ENCODE results near the gene KRT74.

Gene KRT74

GRCh38 chr12:52584156-52584682, 10.6 kb upstream of the KRT74 start:
- CTCF ChIA-PET: interaction anchor here (0.6 to 18.8 kb wide), 15 partner anchors 8 to 692 kb away, joined by 3 to 467 read pairs (median 4); partner anchors contain the start of gene KRT74
- POLR2A ChIA-PET: no interaction called here
- H3K4me3 ChIP-seq (ENCODE audit: control insufficient read depth in 1 of 7, extremely low read depth in 1 of 7, insufficient read depth in 4 of 7, low read depth in 2 of 7, low read length in 6 of 7): no peak overlapping the region

DNA sequence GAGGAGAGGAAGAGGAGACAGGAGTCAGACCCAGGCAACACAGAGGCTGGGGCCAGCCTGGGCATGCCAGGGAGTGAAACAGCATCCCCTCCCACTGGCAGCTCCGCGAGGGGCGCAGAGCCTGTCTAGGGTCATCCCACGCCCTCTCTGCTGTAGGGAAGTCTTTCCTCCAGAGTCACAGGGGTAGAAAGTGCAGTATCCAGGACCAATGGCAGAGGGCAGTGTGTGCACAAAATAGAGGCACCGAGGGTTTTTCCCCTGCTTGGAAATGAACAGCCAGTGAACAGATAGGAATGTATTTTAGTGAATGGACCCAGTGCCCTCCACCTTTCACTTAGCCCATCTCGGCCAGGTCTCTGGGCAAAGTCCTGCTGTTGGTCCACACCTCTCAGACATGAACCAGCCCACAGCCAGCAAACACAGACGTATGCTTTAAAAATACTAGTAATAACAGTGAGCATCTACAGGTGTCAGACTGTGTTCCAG, 9.4 kb upstream of the KRT74 start:
- H3K4me3 ChIP-seq (ENCODE audit: control insufficient read depth in 1 of 7, extremely low read depth in 1 of 7, insufficient read depth in 4 of 7, low read depth in 2 of 7, low read length in 6 of 7): no peak overlapping the region
- H3K27ac ChIP-seq (ENCODE audit: insufficient read depth in 1 of 2, low read depth in 1 of 2, low read length in 2 of 2, poor library complexity in 1 of 2, severe bottlenecking in 2 of 2): no peak overlapping the region
- H3K36me3 ChIP-seq (ENCODE audit: control insufficient read depth in 4 of 4, insufficient read depth in 4 of 4, low read length in 3 of 4): no peaks in the 10 kb centered on the region
- peaks cover 0 to 13% (median 3%) of the 10 kb centered on the region in 4 experiments for H3K4me1 ChIP-seq (ENCODE audit: control extremely low read depth in 1 of 4, control insufficient read depth in 4 of 4, insufficient read depth in 4 of 4, low read length in 3 of 4)
- ChIA-PET CTCF (interaction anchor here (0.7 to 18.8 kb wide), 25 partner anchors 9 to 425 kb away, joined by 3 to 467 read pairs (median 4); partner anchors contain the start of gene KRT74), POLR2A (interaction anchor here (0.5 kb wide), 1 partner anchor 664 kb away, joined by 7 read pairs; no protein-coding TSS in a partner anchor)
- H3K9me3 ChIP-seq (ENCODE audit: control extremely low read depth in 1 of 5, control insufficient read depth in 4 of 5, insufficient read depth in 2 of 5, low read depth in 1 of 5, low read length in 4 of 5): no peaks in the 10 kb centered on the region
- peak; percentile 58 to 82 (median 70) for DNase-seq
- WGBS (ENCODE audit: insufficient coverage): 20% methylated on average over 4 of the region's 7 CpGs
- peaks cover 0 to 13% (median 0%) of the 10 kb centered on the region in 5 experiments for H3K27me3 ChIP-seq (replicated peaks in 2 of 5; ENCODE audit: control insufficient read depth in 4 of 5, insufficient read depth in 5 of 5, low read length in 4 of 5)

More at GRCh38 chr12:52584156-52584682, 10.6 kb upstream of the KRT74 start:
- H3K9me3 ChIP-seq (ENCODE audit: control extremely low read depth in 1 of 5, control insufficient read depth in 4 of 5, insufficient read depth in 2 of 5, low read depth in 1 of 5, low read length in 4 of 5): no peaks in the 10 kb centered on the region
- H3K36me3 ChIP-seq (ENCODE audit: control insufficient read depth in 4 of 4, insufficient read depth in 4 of 4, low read length in 3 of 4): no peaks in the 10 kb centered on the region
- no peak for DNase-seq
- WGBS (ENCODE audit: insufficient coverage): 99% methylated on average over 9 of the region's 9 CpGs
- peaks cover 0 to 13% (median 3%) of the 10 kb centered on the region in 4 experiments for H3K4me1 ChIP-seq (ENCODE audit: control extremely low read depth in 1 of 4, control insufficient read depth in 4 of 4, insufficient read depth in 4 of 4, low read length in 3 of 4)
- no peak overlapping the region for H3K27ac ChIP-seq (ENCODE audit: insufficient read depth in 1 of 2, low read depth in 1 of 2, low read length in 2 of 2, poor library complexity in 1 of 2, severe bottlenecking in 2 of 2)
- peaks cover 0 to 7% (median 0%) of the 10 kb centered on the region in 5 experiments for H3K27me3 ChIP-seq (replicated peaks in 2 of 5; ENCODE audit: control insufficient read depth in 4 of 5, insufficient read depth in 5 of 5, low read length in 4 of 5)

- Histone ChIP-seq H3K4me3 (ENCODE audit: control insufficient read depth in 1 of 7, extremely low read depth in 1 of 7, insufficient read depth in 4 of 7, low read depth in 2 of 7, low read length in 6 of 7) (no peak overlapping the region), H3K27me3 (replicated peaks in 2 of 5; ENCODE audit: control insufficient read depth in 4 of 5, insufficient read depth in 5 of 5, low read length in 4 of 5) (peaks cover 0 to 13% (median 0%) of the 10 kb centered on the region in 5 experiments), H3K9me3 (ENCODE audit: control extremely low read depth in 1 of 5, control insufficient read depth in 4 of 5, insufficient read depth in 2 of 5, low read depth in 1 of 5, low read length in 4 of 5) (no peaks in the 10 kb centered on the region), H3K36me3 (ENCODE audit: control insufficient read depth in 4 of 4, insufficient read depth in 4 of 4, low read length in 3 of 4) (no peaks in the 10 kb centered on the region), H3K4me1 (ENCODE audit: control extremely low read depth in 1 of 4, control insufficient read depth in 4 of 4, insufficient read depth in 4 of 4, low read length in 3 of 4) (peaks cover 0 to 13% (median 3%) of the 10 kb centered on the region in 4 experiments), H3K27ac (ENCODE audit: insufficient read depth in 1 of 2, low read depth in 1 of 2, low read length in 2 of 2, poor library complexity in 1 of 2, severe bottlenecking in 2 of 2) (no peak overlapping the region)
- no CpG with 5 or more reads among the region's 2 CpGs for WGBS (ENCODE audit: insufficient coverage)
- ChIA-PET POLR2A (no interaction called here), CTCF (interaction anchor here (0.7 to 18.8 kb wide), 22 partner anchors 8 to 425 kb away, joined by 3 to 467 read pairs (median 4); partner anchors contain the start of gene KRT74)
- DNase-seq: no peak
Observed at GRCh38 chr12:52582486-52582885, 8.8 kb upstream of the KRT74 start.

- ChIA-PET POLR2A (no interaction called here), CTCF (interaction anchor here (1.0 to 18.8 kb wide), 13 partner anchors 20 to 294 kb away, joined by 3 to 467 read pairs (median 3); no protein-coding TSS in a partner anchor)
- Histone ChIP-seq H3K36me3 (ENCODE audit: control insufficient read depth in 4 of 4, insufficient read depth in 4 of 4, low read length in 3 of 4) (no peaks in the 10 kb centered on the region), H3K4me3 (ENCODE audit: control insufficient read depth in 1 of 7, extremely low read depth in 1 of 7, insufficient read depth in 4 of 7, low read depth in 2 of 7, low read length in 6 of 7) (no peak overlapping the region), H3K27ac (ENCODE audit: insufficient read depth in 1 of 2, low read depth in 1 of 2, low read length in 2 of 2, poor library complexity in 1 of 2, severe bottlenecking in 2 of 2) (no peak overlapping the region), H3K4me1 (ENCODE audit: control extremely low read depth in 1 of 4, control insufficient read depth in 4 of 4, insufficient read depth in 4 of 4, low read length in 3 of 4) (peaks cover 0 to 13% (median 3%) of the 10 kb centered on the region in 4 experiments), H3K27me3 (replicated peaks in 2 of 5; ENCODE audit: control insufficient read depth in 4 of 5, insufficient read depth in 5 of 5, low read length in 4 of 5) (peaks cover 0 to 13% (median 0%) of the 10 kb centered on the region in 5 experiments), H3K9me3 (ENCODE audit: control extremely low read depth in 1 of 5, control insufficient read depth in 4 of 5, insufficient read depth in 2 of 5, low read depth in 1 of 5, low read length in 4 of 5) (no peaks in the 10 kb centered on the region)
- 100% methylated on average over 3 of the region's 6 CpGs for WGBS (ENCODE audit: insufficient coverage)
- no peak for DNase-seq
Observed at GRCh38 chr12:52581481-52581880, 7.8 kb upstream of the KRT74 start.

GRCh38 chr12:52581066-52581465, 7.4 kb upstream of the KRT74 start:
- WGBS (ENCODE audit: insufficient coverage): 94% methylated on average over 6 of the region's 7 CpGs
- Histone ChIP-seq H3K27me3 (replicated peaks in 2 of 5; ENCODE audit: control insufficient read depth in 4 of 5, insufficient read depth in 5 of 5, low read length in 4 of 5) (peaks cover 0 to 15% (median 0%) of the 10 kb centered on the region in 5 experiments), H3K9me3 (ENCODE audit: control extremely low read depth in 1 of 5, control insufficient read depth in 4 of 5, insufficient read depth in 2 of 5, low read depth in 1 of 5, low read length in 4 of 5) (no peaks in the 10 kb centered on the region), H3K27ac (ENCODE audit: insufficient read depth in 1 of 2, low read depth in 1 of 2, low read length in 2 of 2, poor library complexity in 1 of 2, severe bottlenecking in 2 of 2) (no peak overlapping the region), H3K4me3 (ENCODE audit: control insufficient read depth in 1 of 7, extremely low read depth in 1 of 7, insufficient read depth in 4 of 7, low read depth in 2 of 7, low read length in 6 of 7) (no peak overlapping the region), H3K4me1 (ENCODE audit: control extremely low read depth in 1 of 4, control insufficient read depth in 4 of 4, insufficient read depth in 4 of 4, low read length in 3 of 4) (peaks cover 0 to 13% (median 3%) of the 10 kb centered on the region in 4 experiments), H3K36me3 (ENCODE audit: control insufficient read depth in 4 of 4, insufficient read depth in 4 of 4, low read length in 3 of 4) (no peaks in the 10 kb centered on the region)
- POLR2A ChIA-PET: no interaction called here
- no peak for DNase-seq
- CTCF ChIA-PET: interaction anchor here (1.1 to 18.8 kb wide), 7 partner anchors 116 to 295 kb away, joined by 3 to 467 read pairs (median 3); no protein-coding TSS in a partner anchor

DNA sequence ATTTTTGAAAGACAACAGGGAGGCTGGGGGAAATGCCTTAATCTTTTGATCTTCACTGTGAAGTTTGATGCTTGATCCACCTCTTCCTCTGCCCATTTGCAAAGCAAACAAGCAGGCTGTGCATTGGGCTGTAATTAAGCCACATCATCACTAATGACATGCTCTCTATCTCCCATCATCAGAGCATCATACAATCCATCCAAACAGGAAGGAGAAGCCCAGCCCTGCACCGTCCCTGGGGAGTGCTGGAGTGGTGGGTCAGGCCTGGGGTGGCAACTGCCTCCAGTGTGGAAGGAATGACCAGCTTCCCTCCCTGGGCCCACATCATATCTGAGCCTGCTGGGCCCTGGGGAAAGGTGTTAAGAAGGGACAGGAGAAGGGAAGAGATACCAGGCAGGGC, 6.9 kb upstream of the KRT74 start:
- Histone ChIP-seq H3K27me3 (replicated peaks in 2 of 5; ENCODE audit: control insufficient read depth in 4 of 5, insufficient read depth in 5 of 5, low read length in 4 of 5) (peaks cover 0 to 15% (median 0%) of the 10 kb centered on the region in 5 experiments), H3K27ac (ENCODE audit: insufficient read depth in 1 of 2, low read depth in 1 of 2, low read length in 2 of 2, poor library complexity in 1 of 2, severe bottlenecking in 2 of 2) (no peak overlapping the region), H3K9me3 (ENCODE audit: control extremely low read depth in 1 of 5, control insufficient read depth in 4 of 5, insufficient read depth in 2 of 5, low read depth in 1 of 5, low read length in 4 of 5) (no peaks in the 10 kb centered on the region), H3K4me3 (ENCODE audit: control insufficient read depth in 1 of 7, extremely low read depth in 1 of 7, insufficient read depth in 4 of 7, low read depth in 2 of 7, low read length in 6 of 7) (no peak overlapping the region), H3K36me3 (ENCODE audit: control insufficient read depth in 4 of 4, insufficient read depth in 4 of 4, low read length in 3 of 4) (no peaks in the 10 kb centered on the region), H3K4me1 (ENCODE audit: control extremely low read depth in 1 of 4, control insufficient read depth in 4 of 4, insufficient read depth in 4 of 4, low read length in 3 of 4) (peaks cover 0 to 8% (median 3%) of the 10 kb centered on the region in 4 experiments)
- WGBS (ENCODE audit: insufficient coverage): 67% methylated on average over 1 of the region's 1 CpG
- ChIA-PET CTCF (interaction anchor here (1.1 to 18.8 kb wide), 5 partner anchors 117 to 295 kb away, joined by 3 to 467 read pairs (median 3); no protein-coding TSS in a partner anchor), POLR2A (interaction anchor here (0.8 kb wide), 1 partner anchor 17 kb away, joined by 3 read pairs; no protein-coding TSS in a partner anchor)
- DNase-seq: no peak
